ENCODE data around the gene IGFBP4. TPM values are rescaled to one million over a fixed set of nuclear protein-coding genes. Genes with fewer than 3 reads are reported as not detected.
"Not testable (repeated sequence)": the region's sequence is repeated elsewhere in the genome, so short reads cannot be mapped to it uniquely, and the experiment has no call there.

The IGFBP4 gene
- total and polyA plus RNA-seq, 2 donors from 2014 or later, result 545 to 743 TPM

GRCh38 chr17:40411821-40412220 is 31.4 kb upstream of the IGFBP4 start:
- no peak overlapping the region for H3K9ac ChIP-seq (ENCODE audit: low read length in 3 of 3)
- no peak for TF ChIP-seq CTCF (IDR thresholded peaks at IDR 0.05; ENCODE audit: borderline replicate concordance, extremely low read depth, insufficient read depth)
- intact Hi-C loops (cut with DNase I), result loop anchor here (10.0 kb wide), 1 partner anchor 47 kb away; the partner anchor contains the start of gene GJD3
- H3K27me3 ChIP-seq (ENCODE audit: control insufficient read depth, insufficient read depth, low read length), result no peaks in the 10 kb centered on the region
- no peaks in the 10 kb centered on the region for H3K36me3 ChIP-seq (ENCODE audit: control insufficient read depth in 2 of 3, insufficient read depth in 3 of 3, low read length in 3 of 3)
- no peak overlapping the region for H3K27ac ChIP-seq (ENCODE audit: low read depth in 2 of 2, low read length in 2 of 2)
- no peaks in the 10 kb centered on the region for H3K4me1 ChIP-seq (ENCODE audit: control insufficient read depth in 2 of 3, insufficient read depth in 2 of 3, low read depth in 1 of 3, low read length in 3 of 3)
- DNase-seq, result no peak
- H3K4me3 ChIP-seq (ENCODE audit: low read length in 3 of 3), result no peak overlapping the region
- no peaks in the 10 kb centered on the region for H3K9me3 ChIP-seq (ENCODE audit: control insufficient read depth in 2 of 3, insufficient read depth in 1 of 3, low read length in 3 of 3)
- FAIRE-seq, result no peak

GRCh38 chr17:40412880-40413279 is 30.4 kb upstream of the IGFBP4 start:
- no peak overlapping the region for H3K27ac ChIP-seq (ENCODE audit: low read depth in 2 of 2, low read length in 2 of 2)
- no peak overlapping the region for H3K9ac ChIP-seq (ENCODE audit: low read length in 3 of 3)
- no peaks in the 10 kb centered on the region for H3K27me3 ChIP-seq (ENCODE audit: control insufficient read depth, insufficient read depth, low read length)
- peaks cover 0 to 4% (median 4%) of the 10 kb centered on the region in 3 donors for H3K4me1 ChIP-seq (ENCODE audit: control insufficient read depth in 2 of 3, insufficient read depth in 2 of 3, low read depth in 1 of 3, low read length in 3 of 3)
- no peaks in the 10 kb centered on the region for H3K9me3 ChIP-seq (ENCODE audit: control insufficient read depth in 2 of 3, insufficient read depth in 1 of 3, low read length in 3 of 3)
- intact Hi-C loops (cut with DNase I), result loop anchor here (10.0 kb wide), 1 partner anchor 48 kb away; the partner anchor contains the start of gene GJD3
- no peak overlapping the region for H3K4me3 ChIP-seq (ENCODE audit: low read length in 3 of 3)
- DNase-seq (no peak), FAIRE-seq (no peak)
- no peaks in the 10 kb centered on the region for H3K36me3 ChIP-seq (ENCODE audit: control insufficient read depth in 2 of 3, insufficient read depth in 3 of 3, low read length in 3 of 3)
- no peak for TF ChIP-seq CTCF (IDR thresholded peaks at IDR 0.05; ENCODE audit: borderline replicate concordance, extremely low read depth, insufficient read depth)

GRCh38 chr17:40414312-40414711 is 28.9 kb upstream of the IGFBP4 start:
- not testable (repeated sequence) for FAIRE-seq

GRCh38 chr17:40415390-40415789 is 27.9 kb upstream of the IGFBP4 start:
- peak in 2 of 5 donors; percentile 36 to 55 for DNase-seq
- TF ChIP-seq CTCF (IDR thresholded peaks at IDR 0.05; ENCODE audit: borderline replicate concordance, extremely low read depth, insufficient read depth), result peak; percentile 44
- no peak overlapping the region for H3K4me3 ChIP-seq (ENCODE audit: low read length in 3 of 3)

More at GRCh38 chr17:40414312-40414711, 28.9 kb upstream of the IGFBP4 start:
- H3K9ac ChIP-seq (ENCODE audit: low read length in 3 of 3); H3K27me3 ChIP-seq (ENCODE audit: control insufficient read depth, insufficient read depth, low read length); H3K27ac ChIP-seq (ENCODE audit: low read depth in 2 of 2, low read length in 2 of 2); H3K4me3 ChIP-seq (ENCODE audit: low read length in 3 of 3); H3K4me1 ChIP-seq (ENCODE audit: control insufficient read depth in 2 of 3, insufficient read depth in 2 of 3, low read depth in 1 of 3, low read length in 3 of 3); H3K9me3 ChIP-seq (ENCODE audit: control insufficient read depth in 2 of 3, insufficient read depth in 1 of 3, low read length in 3 of 3); DNase-seq; H3K36me3 ChIP-seq (ENCODE audit: control insufficient read depth in 2 of 3, insufficient read depth in 3 of 3, low read length in 3 of 3): not testable (repeated sequence)
- intact Hi-C loops (cut with DNase I), result loop anchor here (10.0 kb wide), 1 partner anchor 50 kb away; the partner anchor contains the start of gene GJD3

More at GRCh38 chr17:40415390-40415789, 27.9 kb upstream of the IGFBP4 start:
- Histone ChIP-seq H3K9me3 (ENCODE audit: control insufficient read depth in 2 of 3, insufficient read depth in 1 of 3, low read length in 3 of 3) (no peaks in the 10 kb centered on the region), H3K9ac (ENCODE audit: low read length in 3 of 3) (no peak overlapping the region), H3K27ac (ENCODE audit: low read depth in 2 of 2, low read length in 2 of 2) (no peak overlapping the region), H3K4me1 (ENCODE audit: control insufficient read depth in 2 of 3, insufficient read depth in 2 of 3, low read depth in 1 of 3, low read length in 3 of 3) (peaks cover 0 to 7% (median 4%) of the 10 kb centered on the region in 3 donors), H3K27me3 (ENCODE audit: control insufficient read depth, insufficient read depth, low read length) (no peaks in the 10 kb centered on the region), H3K36me3 (ENCODE audit: control insufficient read depth in 2 of 3, insufficient read depth in 3 of 3, low read length in 3 of 3) (no peaks in the 10 kb centered on the region)
- no peak for FAIRE-seq
- intact Hi-C loops (cut with DNase I), result loop anchor here (10.0 kb wide), 1 partner anchor 51 kb away; the partner anchor contains the start of gene GJD3
